Activated CD8-positive, alpha-beta T cell treated with anti-CD3 and anti-CD28 coated beads for 36 hours (primary cell): ENCODE results near the gene OR2L13. TPM values are rescaled to one million over a fixed set of nuclear protein-coding genes. Genes with fewer than 3 reads are reported as not detected.

Experiments used
- ATAC-seq: fragments of 200-7000 bp; cut with Tn5 transposase; one replicate; pipeline ENCODE4 v1.10.0; 2021; ENCODE audit warnings: mild to moderate bottlenecking, moderate library complexity
- CTCF ChIA-PET: fragments of 350-600 bp; sonication (Branson Sonifier 250); formaldehyde crosslinking; loops from one replicate; lab custom pipeline; 2021; ENCODE audit warnings: antibody characterized with exemption; lab: Charles Lee
- POLR2A ChIA-PET: fragments of 350-600 bp; sonication (Branson Sonifier 250); formaldehyde crosslinking; loops from one replicate; lab custom pipeline; 2021; ENCODE audit warnings: antibody characterized with exemption; lab: Charles Lee
- DNase-seq: peaks from one replicate; pipeline ENCODE4 v3.0.0-alpha.2; 2020
- H3K27ac Mint-ChIP-seq: one replicate; pipeline ENCODE4 v1.8.0; 2021; ENCODE audit warnings: mild to moderate bottlenecking, mixed read lengths
- H3K27me3 Mint-ChIP-seq: one replicate; pipeline ENCODE4 v1.8.0; 2021; ENCODE audit warnings: mixed read lengths
- H3K36me3 Mint-ChIP-seq: one replicate; pipeline ENCODE4 v1.8.0; 2021; ENCODE audit warnings: low read depth, mixed read lengths
- H3K4me1 Mint-ChIP-seq: one replicate; pipeline ENCODE4 v1.8.0; 2021; ENCODE audit warnings: low read depth, mixed read lengths
- H3K4me3 Mint-ChIP-seq: one replicate; pipeline ENCODE4 v1.8.0; 2021; ENCODE audit warnings: mild to moderate bottlenecking, moderate library complexity, mixed read lengths
- H3K9me3 Mint-ChIP-seq: one replicate; pipeline ENCODE4 v1.8.0; 2021; ENCODE audit warnings: mixed read lengths
- intact Hi-C: fragments of 100-400 bp; cut with micrococcal nuclease; formaldehyde crosslinking; loops from one replicate; pipeline ENCODE4 v1.10.0; 2022
- total RNA-seq, 2 experiments: library from RNA; stranded (reverse); gene quantifications; one replicate each; pipeline ENCODE4 v1.2.3, GENCODE V29; 2021
- TF ChIP-seq, protein P1 (sequence below): fragments of 200-600 bp; IDR thresholded peaks from one replicate; pipeline ENCODE4 v1.8.0; 2022; ENCODE audit warnings: antibody characterized with exemption, mild to moderate bottlenecking

The OR2L13 gene, protein sequence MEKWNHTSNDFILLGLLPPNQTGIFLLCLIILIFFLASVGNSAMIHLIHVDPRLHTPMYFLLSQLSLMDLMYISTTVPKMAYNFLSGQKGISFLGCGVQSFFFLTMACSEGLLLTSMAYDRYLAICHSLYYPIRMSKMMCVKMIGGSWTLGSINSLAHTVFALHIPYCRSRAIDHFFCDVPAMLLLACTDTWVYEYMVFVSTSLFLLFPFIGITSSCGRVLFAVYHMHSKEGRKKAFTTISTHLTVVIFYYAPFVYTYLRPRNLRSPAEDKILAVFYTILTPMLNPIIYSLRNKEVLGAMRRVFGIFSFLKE
- total RNA-seq, result not detected

DNA sequence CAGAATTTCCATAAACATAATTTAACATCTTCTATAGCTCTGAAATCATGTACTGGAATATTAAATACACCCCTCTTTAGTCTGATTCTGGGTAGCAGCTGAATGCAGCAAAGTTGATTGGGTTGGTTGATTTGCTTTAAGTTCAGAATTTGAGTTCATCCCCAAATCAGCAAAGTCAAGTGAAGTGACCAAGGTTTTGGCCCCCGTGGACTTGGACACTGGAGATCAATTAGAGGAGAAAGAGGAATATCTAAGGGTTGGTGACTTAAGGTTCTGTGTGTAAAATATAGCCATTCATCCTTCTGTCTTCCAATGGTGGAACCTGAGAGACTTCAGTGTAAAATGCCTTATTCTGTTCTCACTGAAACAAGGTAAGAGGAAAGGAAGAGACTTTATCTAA is at the start of gene OR2L13:
OR2L13 (plus strand) TSS at position 301 of the 400 bp plus-strand sequence. CDS start 4,192 bp downstream, outside the sequence.
- ATAC-seq, result no peak
- TF ChIP-seq, protein P1, sequence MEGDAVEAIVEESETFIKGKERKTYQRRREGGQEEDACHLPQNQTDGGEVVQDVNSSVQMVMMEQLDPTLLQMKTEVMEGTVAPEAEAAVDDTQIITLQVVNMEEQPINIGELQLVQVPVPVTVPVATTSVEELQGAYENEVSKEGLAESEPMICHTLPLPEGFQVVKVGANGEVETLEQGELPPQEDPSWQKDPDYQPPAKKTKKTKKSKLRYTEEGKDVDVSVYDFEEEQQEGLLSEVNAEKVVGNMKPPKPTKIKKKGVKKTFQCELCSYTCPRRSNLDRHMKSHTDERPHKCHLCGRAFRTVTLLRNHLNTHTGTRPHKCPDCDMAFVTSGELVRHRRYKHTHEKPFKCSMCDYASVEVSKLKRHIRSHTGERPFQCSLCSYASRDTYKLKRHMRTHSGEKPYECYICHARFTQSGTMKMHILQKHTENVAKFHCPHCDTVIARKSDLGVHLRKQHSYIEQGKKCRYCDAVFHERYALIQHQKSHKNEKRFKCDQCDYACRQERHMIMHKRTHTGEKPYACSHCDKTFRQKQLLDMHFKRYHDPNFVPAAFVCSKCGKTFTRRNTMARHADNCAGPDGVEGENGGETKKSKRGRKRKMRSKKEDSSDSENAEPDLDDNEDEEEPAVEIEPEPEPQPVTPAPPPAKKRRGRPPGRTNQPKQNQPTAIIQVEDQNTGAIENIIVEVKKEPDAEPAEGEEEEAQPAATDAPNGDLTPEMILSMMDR, result no peak
- CTCF ChIA-PET, result no interaction called here
- H3K27ac Mint-ChIP-seq, result no peak within 1 kb of the TSS
- H3K9me3 Mint-ChIP-seq, result peaks cover 9% of the 10 kb centered on the region
- no peaks in the 10 kb centered on the region for H3K4me1 Mint-ChIP-seq
- no peaks in the 10 kb centered on the region for H3K36me3 Mint-ChIP-seq
- H3K27me3 Mint-ChIP-seq, result no peaks in the 10 kb centered on the region
- POLR2A ChIA-PET, result no interaction called here
- no peak within 1 kb of the TSS for H3K4me3 Mint-ChIP-seq
- intact Hi-C loops, result no loop called here
- no peak for DNase-seq

- peaks cover 24% of the 10 kb centered on the region for H3K9me3 Mint-ChIP-seq
- ATAC-seq, result no peak
- H3K36me3 Mint-ChIP-seq, result peaks cover 1% of the 10 kb centered on the region
- no peaks in the 10 kb centered on the region for H3K27me3 Mint-ChIP-seq
- H3K27ac Mint-ChIP-seq, result no peak overlapping the region
- TF ChIP-seq, protein P1, result no peak
- ChIA-PET CTCF (no interaction called here), POLR2A (no interaction called here)
- intact Hi-C loops, result no loop called here
- DNase-seq, result no peak
- no peaks in the 10 kb centered on the region for H3K4me1 Mint-ChIP-seq
- H3K4me3 Mint-ChIP-seq, result no peak overlapping the region
Measured at GRCh38 chr1:248045209-248045608, 49.8 kb upstream of the OR2L13 start.

DNA sequence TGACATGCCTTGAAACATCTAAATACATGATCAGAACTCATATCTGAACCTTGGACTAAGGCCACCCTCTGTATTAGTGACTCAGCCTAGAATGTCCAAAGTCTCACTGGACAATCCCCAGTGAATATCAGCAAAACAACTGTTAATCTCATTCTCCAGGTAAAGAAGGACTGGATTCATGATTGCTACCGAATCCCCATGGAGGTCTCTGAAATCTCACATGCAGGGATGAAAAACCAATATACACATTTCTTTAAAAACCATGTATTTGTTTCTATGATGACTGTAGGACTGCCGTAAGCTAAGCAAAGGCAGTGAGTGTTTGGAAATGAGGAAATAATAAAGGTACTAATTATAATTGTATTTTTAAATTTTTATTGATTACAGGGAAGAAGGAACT is 48.4 kb upstream of the OR2L13 start, which contains the start of gene OR2L3:
OR2L3 (plus strand) TSS at position 301 of the 400 bp plus-strand sequence. CDS start 13,846 bp downstream, outside the sequence.
- Mint-ChIP-seq H3K27me3 (no peaks in the 10 kb centered on the region), H3K27ac (no peak within 1 kb of the TSS), H3K4me3 (no peak within 1 kb of the TSS), H3K36me3 (peaks cover 1% of the 10 kb centered on the region), H3K4me1 (no peaks in the 10 kb centered on the region), H3K9me3 (peaks cover 19% of the 10 kb centered on the region)
- intact Hi-C loops, result no loop called here
- DNase-seq, result no peak
- no peak for ATAC-seq
- ChIA-PET POLR2A (no interaction called here), CTCF (no interaction called here)
- TF ChIP-seq, protein P1, result no peak

DNA sequence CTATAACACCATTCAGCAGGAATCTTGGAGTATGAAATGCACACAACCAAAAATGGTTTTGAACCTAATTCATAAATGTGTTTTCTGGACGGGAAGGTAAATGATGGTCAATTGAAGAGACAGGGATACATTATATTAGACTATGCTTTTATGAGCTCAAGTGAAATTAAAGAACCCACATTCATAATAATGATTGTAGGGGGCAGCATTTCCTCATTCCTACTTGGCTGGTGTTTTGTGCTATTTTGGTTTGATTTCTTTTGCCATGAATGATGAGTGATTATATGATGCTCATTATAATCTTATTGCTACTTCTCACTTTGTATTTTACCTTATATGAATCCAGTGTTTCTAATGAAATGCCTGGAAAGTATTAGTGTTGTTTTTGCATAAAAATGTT is 48.0 kb upstream of the OR2L13 start:
- POLR2A ChIA-PET, result no interaction called here
- no peak overlapping the region for H3K27ac Mint-ChIP-seq
- H3K36me3 Mint-ChIP-seq, result peaks cover 1% of the 10 kb centered on the region
- H3K4me3 Mint-ChIP-seq, result no peak overlapping the region
- no peak for DNase-seq
- no peaks in the 10 kb centered on the region for H3K27me3 Mint-ChIP-seq
- TF ChIP-seq, protein P1, result no peak
- no peak for ATAC-seq
- H3K9me3 Mint-ChIP-seq, result peaks cover 19% of the 10 kb centered on the region
- intact Hi-C loops, result no loop called here
- CTCF ChIA-PET, result no interaction called here
- H3K4me1 Mint-ChIP-seq, result no peaks in the 10 kb centered on the region

DNA sequence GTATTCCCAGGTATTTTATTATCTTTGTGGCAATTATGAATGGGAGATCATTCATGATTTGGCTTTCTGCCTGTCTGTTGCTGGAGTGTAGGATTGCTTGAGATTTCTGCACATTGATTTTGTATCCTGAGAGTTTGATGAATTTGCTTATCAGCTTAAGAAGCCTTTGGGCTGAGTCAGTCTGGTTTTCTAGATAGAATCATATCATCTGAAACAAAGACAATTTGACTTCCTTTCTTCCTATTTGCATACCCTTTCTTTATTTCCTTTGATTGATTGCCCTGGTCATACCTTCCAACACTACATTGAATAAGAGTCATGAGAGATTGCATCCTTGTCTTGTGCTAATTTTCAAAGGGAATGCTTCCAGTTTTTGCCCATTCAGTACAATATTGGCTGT is 40.3 kb upstream of the OR2L13 start:
- Mint-ChIP-seq H3K36me3 (no peaks in the 10 kb centered on the region), H3K4me1 (no peaks in the 10 kb centered on the region), H3K27ac (no peak overlapping the region), H3K27me3 (no peaks in the 10 kb centered on the region), H3K9me3 (peaks cover 26% of the 10 kb centered on the region), H3K4me3 (no peak overlapping the region)
- TF ChIP-seq, protein P1, result no peak
- ChIA-PET POLR2A (no interaction called here), CTCF (no interaction called here)
- ATAC-seq (no peak), DNase-seq (no peak)
- intact Hi-C loops, result no loop called here
